Gastroesophageal sphincter (tissue), 4 donors: ENCODE measurements around the gene ARGLU1. TPM values are rescaled to one million over a fixed set of nuclear protein-coding genes. Genes with fewer than 3 reads are reported as not detected.

Experiments used
- ATAC-seq: fragments of 150-250 bp; one replicate; pipeline ENCODE4 v1.9.1; 2016; ENCODE audit warnings: mild to moderate bottlenecking, moderate library complexity
- H3K27ac ChIP-seq, 4 donors: fragments of 200-600 bp; sonication (generic) in 3 of 4; 1 replicate in 3 of 4; 2 replicates in 1 of 4; pipeline ENCODE4 v1.5.1; 2016 to 2019
- H3K27me3 ChIP-seq: fragments of 200-600 bp; sonication (generic); one replicate; pipeline ENCODE4 v1.5.1; 2019
- H3K36me3 ChIP-seq, 2 donors: fragments of 200-600 bp; sonication (generic); one replicate each; pipeline ENCODE4 v1.5.1; 2019; ENCODE audit warnings: control low read depth in 1 of 2
- H3K4me1 ChIP-seq, 3 donors: fragments of 200-600 bp; sonication (generic); 1 replicate in 2 of 3; 2 replicates in 1 of 3; pipeline ENCODE4 v1.5.1; 2016 to 2019; ENCODE audit warnings: control low read depth in 2 of 3
- H3K4me3 ChIP-seq, 2 donors: fragments of 200-600 bp; sonication (generic); one replicate each; pipeline ENCODE4 v1.5.1; 2019; ENCODE audit warnings: mild to moderate bottlenecking in 1 of 2, moderate library complexity in 1 of 2
- H3K9me3 ChIP-seq, 3 donors: fragments of 200-600 bp; sonication (generic); one replicate each; pipeline ENCODE4 v1.5.1; 2017 to 2019; ENCODE audit warnings: control low read depth in 2 of 3
- EP300 ChIP-seq: sonication (generic); formaldehyde crosslinking; IDR thresholded peaks from one replicate; pipeline ENCODE4 v1.6.1; 2017; ENCODE audit warnings: antibody characterized with exemption, mild to moderate bottlenecking
- POLR2A ChIP-seq, 2 donors: fragments of 450-650 bp; IDR thresholded peaks; one replicate each; pipeline ENCODE4 v1.6.1; 2017; ENCODE audit warnings: antibody characterized with exemption in 2 of 2, mild to moderate bottlenecking in 2 of 2, moderate library complexity in 1 of 2
- POLR2AphosphoS5 ChIP-seq: sonication (generic); formaldehyde crosslinking; IDR thresholded peaks from one replicate; pipeline ENCODE4 v1.6.1; 2017; ENCODE audit warnings: antibody characterized with exemption
- WGBS, 2 donors: methylation state at CpG; one replicate each; pipeline ENCODE4 v1.1.5; 2018; ENCODE audit warnings: low coverage in 1 of 2; 5-methylcytosine and 5-hydroxymethylcytosine counted together
- total RNA-seq, 4 donors: library from RNA; depleted of rRNA; stranded (reverse); fragments of >200 nt; gene quantifications; one replicate each; pipeline ENCODE4 v1.1.0, GENCODE V29; 2016
- TF ChIP-seq, protein P1 (sequence below), 4 experiments: fragments of 200-600 bp in 2 of 4; fragments of 450-650 bp in 2 of 4; sonication (generic) in 1 of 4; IDR thresholded peaks; one replicate each; pipeline ENCODE4 v1.5.1; 2017 to 2019; ENCODE audit warnings: antibody characterized with exemption in 4 of 4, mild to moderate bottlenecking in 2 of 4, moderate library complexity in 2 of 4

Gene ARGLU1
- total RNA-seq, 4 donors from 2014 or later = 25.5 to 140 (median 73.5) TPM

GRCh38 chr13:106498571-106498970 lies 69.4 kb downstream of the ARGLU1 start:
- H3K4me3 ChIP-seq = peak overlapping the region in 1 of 2 donors; percentile 4
- H3K36me3 ChIP-seq = peaks cover 0 to 10% of the 10 kb centered on the region in 2 donors
- no peak for ATAC-seq

GRCh38 chr13:106498158-106498557 lies 69.8 kb downstream of the ARGLU1 start:
- peaks cover 0 to 14% of the 10 kb centered on the region in 2 donors for H3K36me3 ChIP-seq
- TF ChIP-seq POLR2A (IDR thresholded peaks at IDR 0.05) (no peak), EP300 (no peak), POLR2AphosphoS5 (no peak)
- TF ChIP-seq, protein P1, sequence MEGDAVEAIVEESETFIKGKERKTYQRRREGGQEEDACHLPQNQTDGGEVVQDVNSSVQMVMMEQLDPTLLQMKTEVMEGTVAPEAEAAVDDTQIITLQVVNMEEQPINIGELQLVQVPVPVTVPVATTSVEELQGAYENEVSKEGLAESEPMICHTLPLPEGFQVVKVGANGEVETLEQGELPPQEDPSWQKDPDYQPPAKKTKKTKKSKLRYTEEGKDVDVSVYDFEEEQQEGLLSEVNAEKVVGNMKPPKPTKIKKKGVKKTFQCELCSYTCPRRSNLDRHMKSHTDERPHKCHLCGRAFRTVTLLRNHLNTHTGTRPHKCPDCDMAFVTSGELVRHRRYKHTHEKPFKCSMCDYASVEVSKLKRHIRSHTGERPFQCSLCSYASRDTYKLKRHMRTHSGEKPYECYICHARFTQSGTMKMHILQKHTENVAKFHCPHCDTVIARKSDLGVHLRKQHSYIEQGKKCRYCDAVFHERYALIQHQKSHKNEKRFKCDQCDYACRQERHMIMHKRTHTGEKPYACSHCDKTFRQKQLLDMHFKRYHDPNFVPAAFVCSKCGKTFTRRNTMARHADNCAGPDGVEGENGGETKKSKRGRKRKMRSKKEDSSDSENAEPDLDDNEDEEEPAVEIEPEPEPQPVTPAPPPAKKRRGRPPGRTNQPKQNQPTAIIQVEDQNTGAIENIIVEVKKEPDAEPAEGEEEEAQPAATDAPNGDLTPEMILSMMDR (IDR thresholded peaks at IDR 0.05) = no peak
- H3K4me3 ChIP-seq = peak overlapping the region in 1 of 2 donors; percentile 4
- H3K4me1 ChIP-seq = peaks cover 6 to 54% (median 18%) of the 10 kb centered on the region in 3 donors
- no peaks in the 10 kb centered on the region for H3K27me3 ChIP-seq
- H3K9me3 ChIP-seq = no peaks in the 10 kb centered on the region
- WGBS, 2 donors = 6 to 22% methylated on average over 3 of the region's 3 CpGs
- ATAC-seq = no peak
- peak overlapping the region; percentile 40 to 75 (median 62) for H3K27ac ChIP-seq

More at GRCh38 chr13:106498571-106498970, 69.4 kb downstream of the ARGLU1 start:
- WGBS, 2 donors = 13 to 17% methylated on average over 1 of the region's 1 CpG
- H3K4me1 ChIP-seq = peaks cover 6 to 54% (median 18%) of the 10 kb centered on the region in 3 donors
- TF ChIP-seq, protein P1 (IDR thresholded peaks at IDR 0.05) = no peak
- TF ChIP-seq EP300 = no peak
- no peak for TF ChIP-seq POLR2AphosphoS5
- no peak for TF ChIP-seq POLR2A (IDR thresholded peaks at IDR 0.05)
- no peaks in the 10 kb centered on the region for H3K9me3 ChIP-seq
- H3K27ac ChIP-seq = peak overlapping the region; percentile 28 to 75 (median 62)
- H3K27me3 ChIP-seq = no peaks in the 10 kb centered on the region

DNA sequence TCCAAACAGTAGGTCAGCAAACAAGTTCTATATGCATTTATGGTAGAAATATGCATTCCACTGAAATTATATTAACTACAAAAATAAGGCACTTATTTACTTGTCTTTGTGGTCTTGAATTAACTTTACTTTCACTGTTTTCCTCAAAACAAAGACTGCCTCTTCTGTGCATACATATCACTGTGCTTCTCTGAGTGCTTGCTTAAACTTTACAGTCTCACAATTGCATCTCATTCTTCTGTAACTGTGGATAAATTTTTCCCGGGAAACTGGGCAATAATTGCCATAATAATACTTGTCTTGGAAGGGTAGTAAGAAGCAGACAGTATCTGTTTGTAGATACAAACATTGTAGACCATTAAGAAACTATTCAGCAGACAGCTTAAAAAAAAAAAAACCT lies 70.9 kb downstream of the ARGLU1 start:
- TF ChIP-seq POLR2AphosphoS5 (no peak), POLR2A (IDR thresholded peaks at IDR 0.05) (no peak), EP300 (no peak)
- TF ChIP-seq, protein P1 (IDR thresholded peaks at IDR 0.05) = no peak
- Histone ChIP-seq H3K4me1 (peaks cover 6 to 65% (median 18%) of the 10 kb centered on the region in 3 donors), H3K27me3 (no peaks in the 10 kb centered on the region), H3K27ac (peak overlapping the region; percentile 61 to 75 (median 72)), H3K9me3 (no peaks in the 10 kb centered on the region), H3K36me3 (peaks cover 0 to 25% of the 10 kb centered on the region in 2 donors), H3K4me3 (no peak overlapping the region)
- 18 to 29% methylated on average over 1 of the region's 1 CpG for WGBS, 2 donors
- no peak for ATAC-seq

GRCh38 chr13:106496072-106496997 lies 71.6 kb downstream of the ARGLU1 start:
- Histone ChIP-seq H3K27me3 (no peaks in the 10 kb centered on the region), H3K9me3 (no peaks in the 10 kb centered on the region), H3K4me1 (peaks cover 6 to 72% (median 18%) of the 10 kb centered on the region in 3 donors), H3K4me3 (no peak overlapping the region), H3K27ac (peak overlapping the region; percentile 61 to 75 (median 72)), H3K36me3 (peaks cover 0 to 28% of the 10 kb centered on the region in 2 donors)
- no peak for ATAC-seq
- 40 to 57% methylated on average over 4 to 6 of the region's 6 CpGs for WGBS, 2 donors
- TF ChIP-seq POLR2A (IDR thresholded peaks at IDR 0.05) = no peak
- peak; percentile 20 for TF ChIP-seq POLR2AphosphoS5
- TF ChIP-seq, protein P1 (IDR thresholded peaks at IDR 0.05) = no peak
- no peak for TF ChIP-seq EP300
